ENCODE results near the gene STXBP6. TPM values are rescaled to one million over a fixed set of nuclear protein-coding genes. Genes with fewer than 3 reads are reported as not detected.
A peak's percentile ranks its signal among the peaks of the same experiment; 100 is the strongest.

Gene STXBP6
- total and polyA plus RNA-seq, 2 of the 13 experiments (the other 11 are each of a cell fraction or from before 2014, with no cell fraction given) = 35.3 to 42.8 TPM

DNA sequence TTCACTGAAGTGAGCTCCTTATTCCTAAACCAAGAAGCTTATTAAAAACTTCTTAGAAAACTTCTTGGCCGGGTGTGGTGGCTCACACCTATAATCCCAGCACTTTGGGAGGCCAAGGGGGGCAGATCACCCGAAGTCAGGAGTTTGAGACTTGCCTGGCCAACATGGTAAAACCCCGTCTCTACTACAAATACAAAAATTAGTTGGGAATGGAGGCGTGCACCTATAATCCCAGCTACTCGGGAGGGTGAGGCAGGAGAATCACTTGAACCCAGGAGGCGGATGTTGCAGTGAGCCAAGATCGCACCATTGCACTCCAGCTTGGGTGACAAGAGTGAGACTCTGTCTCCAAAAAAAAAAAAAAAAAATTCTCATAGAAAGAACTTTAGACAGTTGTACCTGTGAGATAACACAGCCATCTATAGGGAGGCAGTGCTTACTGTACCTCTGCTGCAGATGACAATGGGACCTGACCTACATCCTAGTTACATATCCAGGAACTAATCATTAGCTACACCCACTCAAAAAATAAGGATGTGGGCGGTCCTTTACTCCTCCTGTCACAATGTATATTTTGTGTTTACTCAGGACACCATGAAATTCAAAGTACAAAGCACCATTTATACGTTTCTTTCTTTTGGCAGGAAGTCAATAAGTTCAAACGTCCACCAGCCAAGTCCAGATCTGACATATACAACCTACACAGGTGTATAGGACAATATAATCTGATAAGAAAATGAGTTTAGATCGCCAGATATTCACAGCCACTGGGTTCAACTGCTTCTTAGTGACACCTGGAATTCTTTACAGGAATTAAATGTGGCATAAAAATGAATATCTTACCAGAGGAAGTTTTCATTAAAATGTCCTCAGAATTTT is 14.9 kb downstream of the STXBP6 start (continued):
- no peak for TF ChIP-seq MAZ (IDR thresholded peaks at IDR 0.05; ENCODE audit: borderline replicate concordance, low read depth, low read length)
- peak; percentile 52; the same call in 1 of the 2 replicates for TF ChIP-seq MAZ (CRISPR knock-in tag; IDR thresholded peaks at IDR 0.05; ENCODE audit: low read depth)
- no peak for TF ChIP-seq ZNF501 (CRISPR knock-in tag; IDR thresholded peaks at IDR 0.05)
- TF ChIP-seq ZNF451 (CRISPR knock-in tag; IDR thresholded peaks at IDR 0.05) = no peak
- no peak for TF ChIP-seq TAF15 (IDR thresholded peaks at IDR 0.05; ENCODE audit: low read depth, low read length, poor library complexity, severe bottlenecking)
- TF ChIP-seq JUNB (CRISPR knock-in tag; IDR thresholded peaks at IDR 0.05; ENCODE audit: borderline replicate concordance) = no peak
- TF ChIP-seq, protein P1, sequence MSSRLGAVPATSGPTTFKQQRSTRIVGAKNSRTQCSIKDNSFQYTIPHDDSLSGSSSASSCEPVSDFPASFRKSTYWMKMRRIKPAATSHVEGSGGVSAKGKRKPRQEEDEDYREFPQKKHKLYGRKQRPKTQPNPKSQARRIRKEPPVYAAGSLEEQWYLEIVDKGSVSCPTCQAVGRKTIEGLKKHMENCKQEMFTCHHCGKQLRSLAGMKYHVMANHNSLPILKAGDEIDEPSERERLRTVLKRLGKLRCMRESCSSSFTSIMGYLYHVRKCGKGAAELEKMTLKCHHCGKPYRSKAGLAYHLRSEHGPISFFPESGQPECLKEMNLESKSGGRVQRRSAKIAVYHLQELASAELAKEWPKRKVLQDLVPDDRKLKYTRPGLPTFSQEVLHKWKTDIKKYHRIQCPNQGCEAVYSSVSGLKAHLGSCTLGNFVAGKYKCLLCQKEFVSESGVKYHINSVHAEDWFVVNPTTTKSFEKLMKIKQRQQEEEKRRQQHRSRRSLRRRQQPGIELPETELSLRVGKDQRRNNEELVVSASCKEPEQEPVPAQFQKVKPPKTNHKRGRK (CRISPR knock-in tag; IDR thresholded peaks at IDR 0.05) = no peak
- no peak for TF ChIP-seq BORCS8-MEF2B (CRISPR knock-in tag; IDR thresholded peaks at IDR 0.05)
- TF ChIP-seq, protein P2, sequence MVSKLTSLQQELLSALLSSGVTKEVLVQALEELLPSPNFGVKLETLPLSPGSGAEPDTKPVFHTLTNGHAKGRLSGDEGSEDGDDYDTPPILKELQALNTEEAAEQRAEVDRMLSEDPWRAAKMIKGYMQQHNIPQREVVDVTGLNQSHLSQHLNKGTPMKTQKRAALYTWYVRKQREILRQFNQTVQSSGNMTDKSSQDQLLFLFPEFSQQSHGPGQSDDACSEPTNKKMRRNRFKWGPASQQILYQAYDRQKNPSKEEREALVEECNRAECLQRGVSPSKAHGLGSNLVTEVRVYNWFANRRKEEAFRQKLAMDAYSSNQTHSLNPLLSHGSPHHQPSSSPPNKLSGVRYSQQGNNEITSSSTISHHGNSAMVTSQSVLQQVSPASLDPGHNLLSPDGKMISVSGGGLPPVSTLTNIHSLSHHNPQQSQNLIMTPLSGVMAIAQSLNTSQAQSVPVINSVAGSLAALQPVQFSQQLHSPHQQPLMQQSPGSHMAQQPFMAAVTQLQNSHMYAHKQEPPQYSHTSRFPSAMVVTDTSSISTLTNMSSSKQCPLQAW (CRISPR knock-in tag; IDR thresholded peaks at IDR 0.05) = peak; percentile 69; the same call in 1 of the 2 replicates
- TF ChIP-seq, protein P3, sequence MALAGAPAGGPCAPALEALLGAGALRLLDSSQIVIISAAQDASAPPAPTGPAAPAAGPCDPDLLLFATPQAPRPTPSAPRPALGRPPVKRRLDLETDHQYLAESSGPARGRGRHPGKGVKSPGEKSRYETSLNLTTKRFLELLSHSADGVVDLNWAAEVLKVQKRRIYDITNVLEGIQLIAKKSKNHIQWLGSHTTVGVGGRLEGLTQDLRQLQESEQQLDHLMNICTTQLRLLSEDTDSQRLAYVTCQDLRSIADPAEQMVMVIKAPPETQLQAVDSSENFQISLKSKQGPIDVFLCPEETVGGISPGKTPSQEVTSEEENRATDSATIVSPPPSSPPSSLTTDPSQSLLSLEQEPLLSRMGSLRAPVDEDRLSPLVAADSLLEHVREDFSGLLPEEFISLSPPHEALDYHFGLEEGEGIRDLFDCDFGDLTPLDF (CRISPR knock-in tag; IDR thresholded peaks at IDR 0.05) = no peak
- no peak for TF ChIP-seq ZNF160 (CRISPR knock-in tag; IDR thresholded peaks at IDR 0.05)
- TF ChIP-seq ZNF556 (CRISPR knock-in tag; IDR thresholded peaks at IDR 0.05; ENCODE audit: borderline replicate concordance) = peak; percentile 61; the same call in 1 of the 2 replicates
- TF ChIP-seq ELF3 (CRISPR knock-in tag; IDR thresholded peaks at IDR 0.05) = peak; percentile 97
- no peak for TF ChIP-seq ZNF7 (CRISPR knock-in tag; IDR thresholded peaks at IDR 0.05)
- TF ChIP-seq ZNF329 (CRISPR knock-in tag; IDR thresholded peaks at IDR 0.05; ENCODE audit: low read depth) = no peak
- TF ChIP-seq KDM5B (CRISPR knock-in tag; IDR thresholded peaks at IDR 0.05; ENCODE audit: borderline replicate concordance) = no peak
- no peak for TF ChIP-seq CBX5 (CRISPR knock-in tag; IDR thresholded peaks at IDR 0.05; ENCODE audit: borderline replicate concordance)
- TF ChIP-seq ZFX (CRISPR knock-in tag; IDR thresholded peaks at IDR 0.05; ENCODE audit: low read depth) = peak; percentile 8; the same call in 1 of the 2 replicates
- TF ChIP-seq KMT2B (CRISPR knock-in tag; IDR thresholded peaks at IDR 0.05) = 0 out of 2 replicates have a peak, but pooled peaks have one; percentile 24
- TF ChIP-seq MAFF (IDR thresholded peaks at IDR 0.05; ENCODE audit: low read depth, low read length) = no peak
- TF ChIP-seq ZNF30 (CRISPR knock-in tag; IDR thresholded peaks at IDR 0.05) = no peak
- TF ChIP-seq ZNF772 (CRISPR knock-in tag; IDR thresholded peaks at IDR 0.05) = peak; percentile 84
- no peak for TF ChIP-seq ZSCAN21 (CRISPR knock-in tag; IDR thresholded peaks at IDR 0.05; ENCODE audit: borderline replicate concordance)
- TF ChIP-seq CREM (IDR thresholded peaks at IDR 0.05) = peak; percentile 67; the same call in 1 of the 2 replicates
- no peak for TF ChIP-seq CREM (CRISPR knock-in tag; IDR thresholded peaks at IDR 0.05)
- TF ChIP-seq MEIS2 (CRISPR knock-in tag; IDR thresholded peaks at IDR 0.05) = peak; percentile 64; the same call in 1 of the 2 replicates
- TF ChIP-seq HOXA7 (CRISPR knock-in tag; IDR thresholded peaks at IDR 0.05) = no peak

Data from HepG2 (cell line).